Globus pallidus (tissue), 1 donor: ENCODE results near the gene IMPA2.
A peak's percentile ranks its signal among the peaks of the same experiment; 100 is the strongest.

Source experiments
- DNase-seq: peaks from one replicate; pipeline ENCODE4 v3.0.0-alpha.2; 2015; ENCODE audit warnings: low spot score

The IMPA2 gene

DNA sequence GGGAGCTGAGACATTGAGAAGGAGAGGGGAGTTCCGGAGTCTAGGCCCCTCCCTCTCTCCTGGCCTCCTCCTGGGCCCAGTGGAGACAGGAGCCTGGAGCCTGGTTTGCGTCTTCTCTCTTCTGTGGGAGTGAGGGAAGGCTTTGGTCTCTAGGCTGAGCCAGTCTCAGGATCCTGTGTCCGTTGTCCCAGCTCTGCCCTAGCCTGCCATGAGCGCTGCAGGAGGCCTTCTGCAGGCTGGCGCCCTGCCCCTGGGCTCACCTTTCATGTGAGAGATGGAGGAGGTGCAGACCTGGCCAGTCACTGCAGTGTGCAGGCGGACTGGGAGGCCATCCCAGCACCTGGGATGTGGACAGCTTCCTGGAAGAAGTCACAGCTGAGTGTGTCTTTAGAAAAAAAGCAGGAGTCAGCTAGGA, 8.7 kb downstream of the IMPA2 start:
- no peak for DNase-seq

DNA sequence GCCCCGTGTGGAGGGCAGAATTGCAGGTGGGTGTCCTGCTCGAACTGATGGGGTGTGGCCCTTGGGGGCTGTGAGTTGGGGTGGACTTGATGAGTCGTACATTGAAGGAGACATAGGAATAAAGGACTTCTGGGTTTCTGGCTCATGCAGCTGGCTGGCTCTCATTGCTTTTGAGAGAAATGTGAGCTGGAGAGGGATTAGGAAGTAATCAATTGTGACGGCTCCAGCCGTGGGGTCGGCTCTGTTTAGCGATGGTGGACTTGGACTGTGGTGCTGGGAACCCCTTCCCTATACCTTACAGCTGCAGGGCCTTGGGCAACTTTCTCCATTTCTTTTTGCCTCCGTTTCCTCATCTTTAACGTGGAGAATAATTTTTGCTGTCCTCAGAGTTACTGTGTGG, 9.2 kb downstream of the IMPA2 start:
- DNase-seq: no peak

DNA sequence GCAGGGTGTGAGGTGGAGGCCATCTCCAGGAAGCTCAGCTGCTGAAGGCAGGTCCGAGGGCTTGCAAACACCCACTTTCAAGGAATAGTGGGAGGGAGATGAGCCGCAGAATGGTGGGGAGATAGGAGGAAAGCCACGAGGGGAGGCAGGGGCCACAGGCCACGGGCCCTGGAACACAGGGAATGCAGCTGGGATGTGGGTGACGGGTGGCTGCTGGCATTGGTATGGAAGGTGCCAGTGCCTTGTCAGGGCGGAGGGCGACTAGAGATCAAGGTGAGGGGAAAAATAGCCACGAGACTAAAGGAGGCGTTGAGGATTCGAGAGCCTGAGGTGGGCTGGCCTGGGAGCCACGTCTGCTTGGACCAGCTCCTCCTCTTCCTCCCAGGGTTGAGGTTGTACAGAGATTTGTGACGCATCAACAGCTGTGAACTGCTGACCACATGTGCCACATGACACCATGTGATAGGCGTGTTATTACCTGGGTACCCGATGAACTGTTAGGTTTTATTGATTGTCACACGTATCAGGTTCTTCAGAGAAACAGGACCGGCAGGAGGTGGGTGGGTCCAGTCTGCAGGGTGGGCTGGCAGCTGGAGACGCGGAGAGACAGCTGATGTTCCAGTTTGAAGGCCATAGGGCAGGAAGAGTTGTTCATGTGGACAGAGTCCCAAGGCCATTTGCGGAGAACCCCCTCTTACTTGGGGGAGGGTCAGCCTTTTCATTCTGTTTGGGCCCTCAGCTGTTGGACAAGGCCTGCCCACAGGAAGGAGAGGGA, 9.9 kb downstream of the IMPA2 start:
- DNase-seq: no peak

DNA sequence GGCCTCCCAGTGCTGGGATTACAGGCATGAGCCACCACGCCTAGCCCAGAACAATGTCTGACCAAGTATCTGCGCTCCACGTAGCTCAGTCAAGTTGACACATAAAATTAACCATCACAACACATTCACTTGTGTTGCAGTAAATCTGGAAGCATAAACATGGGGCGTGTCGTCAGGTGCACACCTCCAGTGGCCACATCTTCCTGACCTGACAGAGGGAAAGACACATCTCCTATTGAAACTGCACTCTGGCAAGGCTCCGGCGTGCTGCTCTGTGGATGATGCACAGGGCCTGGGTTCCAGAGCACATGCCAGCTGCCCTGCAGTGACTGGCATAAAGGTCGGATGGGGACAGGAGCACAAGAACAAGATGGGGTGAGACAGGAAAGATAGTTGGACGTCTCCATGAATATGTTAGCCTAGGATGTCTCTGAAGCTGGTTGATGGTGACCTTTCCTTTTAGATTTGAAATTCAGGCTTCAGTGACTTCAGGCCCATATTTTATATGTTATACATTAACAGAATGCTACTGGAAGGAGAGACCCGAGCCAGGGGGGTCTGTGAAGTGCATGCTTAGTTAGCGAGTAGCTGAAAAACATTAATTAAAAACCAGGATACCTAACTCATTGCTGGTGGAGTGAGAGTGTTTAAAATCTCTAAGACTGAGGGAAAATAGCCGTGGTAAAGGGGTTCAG, 10.9 kb downstream of the IMPA2 start:
- DNase-seq: no peak

DNA sequence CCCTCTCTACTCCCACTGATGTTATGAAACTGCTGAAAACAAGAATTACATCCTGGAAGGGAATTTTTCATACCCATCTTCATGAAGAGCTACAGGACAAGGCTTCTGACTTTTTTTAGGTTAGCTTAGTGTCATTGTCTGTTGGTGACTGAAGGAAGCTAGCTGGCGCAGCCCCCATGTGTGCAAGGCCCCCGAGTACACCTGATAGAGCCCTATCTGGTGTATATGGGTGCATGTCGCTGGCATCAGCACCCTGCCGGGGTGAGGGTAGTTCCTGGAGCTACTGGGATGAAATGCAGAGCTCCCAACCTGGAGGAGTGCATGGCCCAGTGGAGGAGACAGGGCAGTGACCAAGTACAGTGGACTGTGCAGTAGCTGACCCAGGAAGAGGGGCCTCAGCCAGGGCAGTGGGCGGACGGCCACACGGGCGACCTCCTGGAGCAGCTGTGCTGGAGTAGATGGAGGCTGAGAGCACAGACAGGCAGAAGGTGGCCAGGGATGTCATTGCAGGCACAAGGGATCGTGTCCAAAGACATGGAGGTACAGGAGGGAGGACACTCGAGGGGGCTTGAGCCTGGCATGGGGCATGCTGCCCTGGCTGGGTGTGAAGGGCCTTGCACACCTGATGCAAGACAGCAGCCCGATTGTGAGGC, 12.1 kb downstream of the IMPA2 start:
- no peak for DNase-seq

DNA sequence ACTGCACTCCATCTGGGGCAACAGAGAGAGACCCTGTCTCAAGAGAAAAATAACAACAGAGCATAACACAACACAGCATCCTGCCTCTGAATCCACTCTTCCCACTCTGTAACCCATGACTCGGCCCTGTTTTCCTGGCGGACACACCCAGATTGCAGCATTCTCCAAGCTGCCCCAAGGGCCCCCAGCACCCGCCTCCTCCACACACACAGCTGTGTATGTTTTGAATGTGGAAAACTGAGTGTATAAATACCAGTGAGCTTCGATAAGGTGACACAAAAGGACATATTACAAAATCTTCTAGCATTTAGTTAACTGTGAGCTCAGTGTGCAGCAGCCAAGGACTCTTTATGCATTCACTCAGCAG, 13.0 kb downstream of the IMPA2 start:
- DNase-seq: no peak

DNA sequence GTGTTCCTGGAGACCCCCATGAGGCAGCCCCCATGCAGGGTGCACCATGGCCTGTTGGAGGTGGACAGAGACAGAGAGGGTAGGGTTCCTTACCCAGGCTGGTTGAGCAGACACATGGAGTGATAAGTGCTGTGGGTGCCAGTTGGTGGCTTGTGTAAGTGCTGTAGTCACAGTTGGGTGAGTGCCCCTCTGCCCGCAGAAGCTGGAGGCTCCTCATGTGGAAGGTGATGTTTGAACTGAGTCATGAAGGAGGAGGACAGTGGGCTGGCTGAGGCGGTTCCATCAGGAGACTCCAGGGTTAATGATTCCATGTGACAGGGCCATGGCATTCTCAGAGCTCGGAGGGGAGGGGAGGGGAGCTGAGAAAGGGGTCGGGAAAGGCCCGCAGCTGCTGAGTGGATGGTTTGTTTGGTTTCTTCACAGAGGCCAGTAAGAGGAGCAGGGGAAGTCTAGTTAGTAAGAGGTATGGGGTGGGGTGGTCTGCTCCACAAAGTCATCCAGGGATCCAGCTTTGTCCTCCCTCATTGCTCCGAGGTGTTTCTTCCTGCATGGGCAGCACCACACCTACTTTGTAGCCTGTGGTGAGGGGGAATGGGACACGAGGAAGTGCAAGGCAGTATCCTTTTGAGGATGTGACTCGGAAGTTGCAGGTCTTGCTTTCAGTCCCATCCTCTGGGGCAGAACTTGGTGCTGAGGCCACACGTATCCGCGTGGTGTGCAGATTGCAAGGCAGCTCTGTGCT, 13.6 kb downstream of the IMPA2 start:
- DNase-seq: no peak

DNA sequence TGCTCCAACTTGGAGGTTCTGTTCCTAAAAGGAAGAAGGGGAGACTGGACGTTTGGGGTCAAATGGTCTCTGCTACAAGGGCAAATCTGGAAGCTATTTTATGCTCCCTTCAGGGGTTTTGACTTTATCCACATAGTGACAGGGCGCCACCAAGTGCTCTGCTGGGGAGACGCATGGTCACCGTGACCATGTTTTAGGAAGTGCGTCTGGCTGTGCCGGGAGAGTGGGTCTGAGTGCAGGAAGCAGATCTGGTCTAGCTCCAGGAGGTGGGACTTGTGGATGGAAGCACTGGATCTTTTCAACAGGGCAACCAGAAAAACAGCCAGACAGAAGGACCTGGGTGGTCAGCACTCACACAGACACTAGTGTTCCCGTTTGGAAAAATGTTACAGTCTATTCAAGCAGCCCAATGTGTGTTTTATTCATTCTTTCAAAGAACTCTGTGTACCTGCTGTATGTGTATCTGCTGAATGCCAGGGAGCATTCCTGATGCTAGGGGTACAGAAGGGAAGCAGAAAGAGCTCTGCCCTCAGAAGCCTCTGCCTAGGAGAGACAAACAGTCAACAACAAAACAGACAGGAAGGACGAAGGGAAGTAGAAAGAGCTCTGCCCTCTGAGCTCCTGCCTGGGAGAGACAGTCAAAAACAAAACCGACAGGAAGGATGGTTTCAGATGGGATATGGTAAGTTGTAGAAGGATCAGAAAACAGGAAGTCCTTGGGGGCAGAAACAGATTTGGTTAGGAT, 14.3 kb downstream of the IMPA2 start:
- DNase-seq: peak; percentile 60

DNA sequence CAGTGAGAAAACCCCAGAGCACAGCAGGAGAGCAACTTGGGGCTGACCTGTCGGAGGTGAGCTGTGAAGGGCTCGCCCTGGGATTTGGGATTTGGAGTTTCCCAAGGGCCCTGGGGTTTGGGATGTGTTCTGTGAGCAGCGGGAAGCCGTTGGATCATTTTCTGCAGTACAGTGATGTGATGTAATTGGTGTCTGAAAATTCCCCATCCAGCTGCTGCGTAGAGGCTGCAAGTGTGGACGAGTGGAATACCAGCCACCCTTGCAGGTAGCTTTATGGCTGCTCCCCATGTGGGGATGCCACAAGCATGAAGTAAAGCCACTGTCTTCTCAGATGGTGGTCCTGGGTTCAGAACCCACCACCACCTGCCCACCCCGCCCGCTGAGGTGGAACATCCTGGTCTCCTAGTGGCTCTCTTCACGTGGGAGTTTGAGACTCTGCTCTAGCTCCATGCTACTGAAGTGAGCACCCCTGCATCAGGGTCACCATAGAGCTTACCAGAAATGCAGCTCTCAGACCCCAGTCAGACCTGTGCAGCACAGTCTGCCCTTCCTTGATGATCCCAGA, 15.0 kb downstream of the IMPA2 start:
- no peak for DNase-seq

DNA sequence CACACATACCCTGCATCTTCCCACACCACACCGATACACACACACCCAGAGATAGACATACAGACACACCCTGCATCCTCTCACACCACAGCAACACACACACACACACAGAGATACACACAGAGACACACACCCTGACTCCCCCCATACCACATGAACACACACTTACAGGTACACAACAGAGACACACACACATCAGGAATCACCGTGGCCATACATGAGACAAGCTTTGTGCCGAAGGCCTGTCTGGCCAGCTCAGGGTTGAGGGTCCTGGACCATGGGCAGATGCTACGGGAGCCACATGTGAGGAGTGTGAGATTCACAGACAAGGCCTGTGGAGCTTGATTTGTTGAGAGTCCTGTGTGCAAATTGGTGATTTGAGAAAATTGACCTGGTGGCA, 15.6 kb downstream of the IMPA2 start:
- no peak for DNase-seq

DNA sequence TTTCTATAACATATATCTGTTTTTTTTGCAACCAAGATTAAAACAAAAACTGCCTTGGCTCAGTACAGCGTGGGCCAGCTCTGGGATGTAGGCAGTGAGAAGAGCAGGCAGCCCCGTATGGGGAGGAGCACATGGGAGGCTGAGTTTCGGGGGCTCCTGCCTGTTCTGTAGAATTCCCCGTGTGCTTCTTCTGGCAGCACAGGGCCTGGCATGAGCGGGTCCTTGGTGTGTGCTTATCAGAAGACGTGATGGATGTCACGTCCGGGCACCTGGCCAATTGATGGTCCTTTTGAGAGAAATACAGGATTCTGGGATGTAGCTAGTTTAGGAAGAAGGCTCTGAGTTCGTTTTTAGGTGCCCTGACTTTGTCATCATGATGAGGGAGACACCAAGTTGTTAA, 16.2 kb downstream of the IMPA2 start:
- DNase-seq: no peak

DNA sequence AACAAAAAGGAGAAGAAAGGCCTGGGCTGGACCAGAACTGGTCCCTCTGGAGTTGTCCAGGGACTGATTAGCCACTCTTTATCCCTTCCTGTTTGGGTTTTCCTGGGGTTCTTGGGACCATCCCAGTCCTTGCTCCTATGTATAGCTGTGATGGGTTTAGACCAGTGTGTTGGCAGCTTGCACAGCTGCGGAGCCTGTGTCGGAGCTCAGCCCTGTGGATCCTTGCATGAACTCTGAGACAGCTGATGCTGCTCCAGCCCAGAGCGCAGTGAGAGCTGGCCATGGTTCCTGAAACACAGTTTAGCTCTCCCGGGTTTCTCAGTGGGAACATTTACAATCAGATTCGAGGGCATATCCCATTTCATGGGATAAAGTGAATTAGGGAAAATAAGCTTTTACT, 16.9 kb downstream of the IMPA2 start:
- DNase-seq: no peak

DNA sequence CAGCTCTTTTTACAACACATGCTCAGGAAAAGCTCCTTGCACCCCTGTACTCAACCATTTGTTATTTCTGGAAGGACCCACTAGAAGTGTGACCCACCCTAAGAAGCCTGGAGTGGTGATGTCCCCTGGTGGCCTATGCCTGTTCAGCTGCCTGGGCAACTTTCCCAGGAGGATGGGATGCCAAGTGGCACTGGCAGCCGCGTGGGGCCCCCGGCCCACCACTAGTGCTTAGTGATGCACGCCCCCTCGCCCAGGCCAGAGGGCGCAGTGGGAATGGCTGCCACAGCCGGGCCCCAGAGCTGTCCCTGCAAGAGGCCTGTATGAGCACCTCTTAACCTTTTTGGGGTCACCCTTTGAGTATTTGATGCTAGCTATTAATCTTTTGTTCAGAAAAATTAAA, 18.1 kb downstream of the IMPA2 start:
- no peak for DNase-seq

DNA sequence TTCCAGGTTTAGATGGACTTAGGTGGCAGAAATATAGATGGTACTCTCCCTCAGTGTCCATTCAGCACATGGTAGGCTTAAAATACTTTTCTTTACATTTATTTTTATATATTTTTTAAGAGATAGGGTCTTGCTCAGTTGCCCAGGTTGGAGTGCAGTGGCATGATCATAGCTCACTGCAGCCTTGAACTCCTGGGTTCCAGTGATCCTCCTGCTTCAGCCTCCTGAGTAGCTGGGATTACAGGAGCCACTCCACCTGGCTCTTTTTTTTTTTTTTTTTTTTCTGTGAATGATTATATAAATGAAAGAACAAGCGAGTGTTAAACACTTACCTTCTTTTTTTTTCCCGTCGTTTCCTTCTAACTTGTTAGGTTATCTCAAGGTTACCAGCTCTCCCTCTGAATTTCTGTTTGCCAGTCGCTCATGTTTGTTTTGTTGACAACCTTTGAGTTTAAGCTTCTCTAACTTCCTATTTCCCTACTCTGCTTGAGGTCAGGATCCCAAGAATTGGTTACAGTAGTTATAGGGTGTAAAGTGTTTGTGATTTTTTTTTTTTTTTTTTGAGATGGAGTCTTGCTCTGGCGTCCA, 18.9 kb downstream of the IMPA2 start:
- no peak for DNase-seq

DNA sequence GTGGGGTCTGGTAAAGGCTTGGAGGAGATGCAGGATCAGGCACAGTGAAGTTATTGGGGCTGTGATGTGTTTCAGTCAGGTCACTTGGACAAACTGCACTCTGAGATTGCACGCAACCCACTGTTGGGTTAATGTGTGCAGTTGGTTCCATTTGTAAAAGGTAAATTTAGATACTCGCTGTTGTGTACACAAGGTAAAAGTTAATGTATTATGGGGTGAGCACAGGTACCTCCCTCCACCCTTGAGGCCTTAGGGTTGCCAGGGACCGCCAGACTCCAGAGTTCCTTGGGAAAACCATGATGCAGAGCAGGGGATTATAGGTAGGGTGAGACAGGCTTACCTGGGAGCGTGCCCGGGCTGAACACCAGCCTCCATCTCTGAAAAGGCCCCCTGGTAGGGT, 20.1 kb downstream of the IMPA2 start:
- DNase-seq: no peak

DNA sequence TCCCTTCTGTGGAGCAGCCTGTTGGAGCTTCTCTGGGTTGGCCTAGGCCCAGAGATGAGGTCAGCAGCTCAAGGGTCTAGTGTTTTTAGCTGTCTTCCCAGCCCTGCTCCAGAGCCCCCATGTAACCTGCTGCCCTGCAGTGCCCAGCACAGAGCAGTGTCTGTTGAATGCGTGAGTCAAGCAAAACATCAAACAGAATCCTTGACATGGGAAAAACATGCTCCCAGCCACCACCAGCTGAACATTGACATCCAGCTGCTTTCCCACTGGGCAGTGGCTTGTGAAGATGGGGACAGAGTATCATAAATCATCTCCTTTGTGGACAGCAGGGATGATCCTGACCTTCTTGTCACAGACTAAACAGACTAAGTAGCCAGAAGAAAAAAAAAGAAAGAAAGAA, 22.6 kb downstream of the IMPA2 start:
- no peak for DNase-seq

DNA sequence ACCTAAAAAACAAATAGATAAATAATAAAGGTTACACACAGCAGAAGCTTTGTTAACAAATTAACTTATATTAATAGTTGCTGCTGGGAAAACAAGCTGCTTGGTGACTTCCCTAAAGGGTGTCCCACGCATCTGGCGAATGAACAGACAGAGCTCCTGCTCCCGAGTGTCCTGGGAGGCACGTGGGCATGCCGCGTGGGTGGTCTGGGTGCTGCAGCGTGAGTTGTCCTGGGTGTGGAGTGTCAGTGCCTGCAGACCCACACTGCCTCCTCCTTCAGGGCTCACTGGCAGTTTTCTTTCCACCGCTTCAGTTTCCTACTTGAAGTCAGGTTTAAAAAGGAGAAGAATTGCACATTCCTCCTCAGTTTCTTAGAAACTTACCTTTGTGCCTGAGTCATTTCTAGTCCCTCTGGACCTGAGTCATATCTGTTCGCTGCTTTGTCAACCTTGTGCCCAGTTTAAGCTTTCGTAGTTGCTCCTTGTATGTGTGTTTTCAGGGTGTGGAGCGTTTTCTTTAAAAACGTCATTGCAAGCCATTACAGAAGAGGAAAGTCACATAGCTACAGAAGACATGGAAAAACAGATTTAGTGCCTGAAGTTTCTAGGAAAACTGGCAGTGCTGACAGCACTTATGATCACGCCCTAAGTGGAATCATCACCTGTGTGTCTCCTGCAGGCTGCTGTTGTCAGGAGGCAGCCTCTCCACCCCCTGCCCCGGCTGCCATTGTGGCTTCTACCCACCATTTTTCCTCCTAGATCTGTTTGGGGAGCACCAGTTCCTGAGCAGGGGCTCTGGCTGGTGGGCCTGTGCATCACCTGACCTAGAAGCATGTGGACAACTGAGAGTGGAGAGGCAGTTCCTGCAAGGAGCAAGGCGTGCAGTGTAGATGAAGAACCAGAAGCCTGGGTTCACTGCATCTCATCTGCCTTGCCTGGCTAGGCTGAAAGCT, 24.5 kb downstream of the IMPA2 start:
- DNase-seq: no peak

DNA sequence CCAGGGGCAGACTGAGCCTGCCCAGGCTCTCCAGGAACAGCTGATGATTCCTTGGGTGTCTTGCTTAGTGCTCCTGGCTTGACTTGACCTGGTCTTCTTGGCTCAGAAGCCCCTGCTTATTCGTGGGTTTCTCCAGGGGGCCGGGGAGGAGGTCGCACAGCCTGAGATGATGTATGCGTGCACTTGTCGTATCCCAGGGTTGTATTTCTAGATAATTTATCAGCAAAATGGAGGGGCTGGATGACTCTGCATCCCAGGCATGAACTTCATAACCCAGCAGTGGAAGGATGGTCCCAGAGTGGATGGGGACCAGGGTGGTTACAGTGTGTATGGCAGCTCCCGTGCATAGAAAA, 25.2 kb downstream of the IMPA2 start:
- no peak for DNase-seq

DNA sequence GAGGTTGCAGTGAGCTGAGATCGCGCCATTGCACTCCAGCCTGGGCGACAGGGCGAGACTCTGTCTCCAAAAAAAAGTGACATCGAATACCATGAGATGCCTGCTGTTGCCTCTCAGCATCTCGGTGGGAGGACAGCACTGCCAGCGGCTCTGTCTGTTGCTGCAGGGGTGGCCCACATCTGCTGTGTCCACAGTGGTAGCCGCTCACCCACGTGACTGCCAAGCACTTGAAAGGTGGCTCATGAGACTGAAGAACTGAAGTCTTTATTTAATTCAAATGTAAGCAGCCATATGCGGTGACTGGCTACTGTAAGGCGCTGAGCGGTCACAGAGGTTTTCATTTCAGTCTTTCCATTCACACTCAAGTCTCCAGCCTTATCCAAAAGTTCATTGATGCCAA, 25.8 kb downstream of the IMPA2 start:
- DNase-seq: no peak

DNA sequence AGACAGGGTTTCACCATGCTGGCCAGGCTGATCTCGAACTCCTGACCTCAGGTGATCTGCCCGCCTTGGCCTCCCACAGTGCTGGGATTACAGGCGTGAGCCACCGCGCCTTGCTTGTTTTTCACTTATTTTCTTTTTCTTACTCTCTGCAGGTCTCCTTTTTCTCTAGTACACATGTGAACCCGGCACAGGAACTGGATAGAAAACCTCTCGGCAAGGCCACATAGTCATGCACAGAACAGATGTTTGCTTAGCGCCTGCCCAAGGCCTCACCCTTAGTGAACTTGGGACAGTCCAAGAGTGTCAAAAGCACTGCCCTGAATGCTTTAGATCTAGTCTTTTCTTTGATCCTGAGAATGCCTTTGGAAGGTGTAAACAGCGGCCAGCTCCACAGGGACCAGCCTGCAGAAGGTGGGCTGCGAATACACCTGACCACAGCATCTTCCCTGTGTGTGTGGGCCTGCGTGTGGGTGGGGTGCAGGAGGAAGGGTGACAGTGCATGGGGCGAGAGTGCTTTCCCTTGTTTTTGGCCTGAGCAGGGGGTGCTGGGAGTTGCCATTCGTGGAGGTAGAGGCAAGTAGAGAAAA, 27.0 kb downstream of the IMPA2 start:
- no peak for DNase-seq
